Measurements from ENCODE around the gene BNC2. TPM values are rescaled to one million over a fixed set of nuclear protein-coding genes. Genes with fewer than 3 reads are reported as not detected.

The BNC2 gene
- total RNA-seq, 4 donors from 2014 or later = 20.5 to 55.4 (median 26.2) TPM

GRCh38 chr9:16661816-16662215, 208.7 kb downstream of the BNC2 start:
- intact Hi-C loops (cut with DNase I; ENCODE audit: low total_unique reads) = no loop called here
- 57 to 76% methylated on average over 1 of the region's 1 CpG for WGBS, 2 donors (ENCODE audit: low coverage in 1 of 2)
- no peak overlapping the region for H3K27ac ChIP-seq
- no peaks in the 10 kb centered on the region for H3K9me3 ChIP-seq
- no peak for DNase-seq
- in situ Hi-C loops (cut with MboI; ENCODE audit: low pct_ligation_motif_present in 1 of 4, low pct_unique_long_range_greater_than_20kb in 1 of 4, low sequenced_read_pairs in 3 of 4) = no loop called here
- no peaks in the 10 kb centered on the region for H3K36me3 ChIP-seq
- TF ChIP-seq EP300 (IDR thresholded peaks at IDR 0.05; ENCODE audit: low read depth) = no peak
- TF ChIP-seq POLR2A (IDR thresholded peaks at IDR 0.05) = no peak
- TF ChIP-seq POLR2AphosphoS5 (IDR thresholded peaks at IDR 0.05) = no peak
- no peak for TF ChIP-seq CTCF (IDR thresholded peaks at IDR 0.05)
- H3K4me1 ChIP-seq = peaks cover 0 to 4% (median 0%) of the 10 kb centered on the region in 4 donors
- H3K4me3 ChIP-seq = no peak overlapping the region
- H3K27me3 ChIP-seq = no peaks in the 10 kb centered on the region

DNA sequence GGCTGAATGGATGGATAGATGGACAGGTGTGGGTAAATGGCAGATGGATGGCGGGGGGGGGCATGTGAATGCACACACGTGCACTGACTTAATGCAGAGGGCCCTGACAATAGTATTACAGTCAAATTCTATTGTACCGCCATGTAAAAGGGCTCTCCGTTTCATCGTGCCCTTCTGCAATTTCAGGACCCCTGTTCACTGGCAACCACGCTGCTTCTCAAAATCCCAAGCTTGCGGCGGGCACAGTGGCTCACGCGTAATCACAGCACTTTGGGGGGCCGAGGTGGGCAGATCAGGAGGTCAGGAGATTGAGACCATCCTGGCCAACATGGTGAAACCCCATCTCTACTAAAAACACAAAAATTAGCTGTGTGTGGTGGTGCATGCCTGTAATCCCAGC, 211.4 kb downstream of the BNC2 start:
- Histone ChIP-seq H3K4me1 (peaks cover 0 to 4% (median 2%) of the 10 kb centered on the region in 4 donors), H3K36me3 (no peaks in the 10 kb centered on the region), H3K9me3 (no peaks in the 10 kb centered on the region), H3K27me3 (no peaks in the 10 kb centered on the region), H3K4me3 (no peak overlapping the region), H3K27ac (no peak overlapping the region)
- in situ Hi-C loops (cut with MboI; ENCODE audit: low pct_ligation_motif_present in 1 of 4, low pct_unique_long_range_greater_than_20kb in 1 of 4, low sequenced_read_pairs in 3 of 4) = no loop called here
- TF ChIP-seq POLR2AphosphoS5 (IDR thresholded peaks at IDR 0.05) = no peak
- no peak for TF ChIP-seq EP300 (IDR thresholded peaks at IDR 0.05; ENCODE audit: low read depth)
- no peak for TF ChIP-seq CTCF (IDR thresholded peaks at IDR 0.05)
- no peak for TF ChIP-seq POLR2A (IDR thresholded peaks at IDR 0.05)
- DNase-seq = no peak
- WGBS, 2 donors (ENCODE audit: low coverage in 1 of 2) = 93% methylated on average over 11 of the region's 11 CpGs; no CpG with 5 or more reads in 1 of the 2 donors
- intact Hi-C loops (cut with DNase I; ENCODE audit: low total_unique reads) = no loop called here

GRCh38 chr9:16656432-16657169, 213.9 kb downstream of the BNC2 start:
- peaks cover 0 to 8% (median 2%) of the 10 kb centered on the region in 4 donors for H3K4me1 ChIP-seq
- H3K27ac ChIP-seq = peak overlapping the region in 1 of 4 donors; percentile 50
- in situ Hi-C loops (cut with MboI; ENCODE audit: low pct_ligation_motif_present in 1 of 4, low pct_unique_long_range_greater_than_20kb in 1 of 4, low sequenced_read_pairs in 3 of 4) = no loop called here

More at GRCh38 chr9:16656432-16657169, 213.9 kb downstream of the BNC2 start:
- WGBS, 2 donors (ENCODE audit: low coverage in 1 of 2) = 60% methylated on average over 1 to 2 of the region's 2 CpGs
- Histone ChIP-seq H3K27me3 (no peaks in the 10 kb centered on the region), H3K4me3 (no peak overlapping the region), H3K9me3 (no peaks in the 10 kb centered on the region), H3K36me3 (no peaks in the 10 kb centered on the region)
- DNase-seq = no peak
- TF ChIP-seq POLR2A (IDR thresholded peaks at IDR 0.05) (no peak), EP300 (IDR thresholded peaks at IDR 0.05; ENCODE audit: low read depth) (no peak), POLR2AphosphoS5 (IDR thresholded peaks at IDR 0.05) (no peak), CTCF (IDR thresholded peaks at IDR 0.05) (no peak)
- intact Hi-C loops (cut with DNase I; ENCODE audit: low total_unique reads) = no loop called here
